ENCODE results near the gene SLC2A13. TPM values are rescaled to one million over a fixed set of nuclear protein-coding genes. Genes with fewer than 3 reads are reported as not detected.
A peak's percentile ranks its signal among the peaks of the same experiment; 100 is the strongest.

The SLC2A13 gene
- total RNA-seq, 1 experiment from 2014 or later = 1.7 TPM

DNA sequence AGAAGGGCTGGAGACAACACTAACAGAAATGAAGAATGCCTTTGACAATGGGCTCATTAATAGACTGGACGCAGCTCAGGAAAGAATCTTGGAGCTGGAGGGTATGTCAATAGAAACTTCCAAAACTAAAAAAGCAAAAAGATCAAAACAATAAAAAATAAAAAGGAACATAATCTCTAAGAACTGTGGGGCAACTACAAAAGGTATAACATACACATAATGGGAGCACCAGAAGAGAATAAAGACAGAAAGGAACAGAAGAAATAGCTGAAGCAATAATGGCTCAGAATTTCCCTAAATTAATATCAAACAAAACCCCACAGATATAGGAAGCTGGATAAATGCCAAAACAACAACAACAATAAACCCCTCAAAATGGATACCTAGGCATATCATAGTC is 362.2 kb downstream of the SLC2A13 start:
- Mint-ChIP-seq H3K4me3 (ENCODE audit: unreplicated experiment) (no peak overlapping the region), H3K9me3 (ENCODE audit: unreplicated experiment) (peaks cover 13% of the 10 kb centered on the region), H3K4me1 (ENCODE audit: insufficient read depth, unreplicated experiment) (no peaks in the 10 kb centered on the region), H3K36me3 (ENCODE audit: insufficient read depth, unreplicated experiment) (peaks cover 5% of the 10 kb centered on the region), H3K27ac (ENCODE audit: low read depth, unreplicated experiment) (no peak overlapping the region), H3K27me3 (ENCODE audit: insufficient read depth, unreplicated experiment) (no peaks in the 10 kb centered on the region)
- POLR2A ChIA-PET = no interaction called here
- CTCF ChIA-PET = interaction anchor here (0.6 kb wide), 1 partner anchor 69 kb away, joined by 3 read pairs; no protein-coding TSS in a partner anchor
- TF ChIP-seq, protein P1, sequence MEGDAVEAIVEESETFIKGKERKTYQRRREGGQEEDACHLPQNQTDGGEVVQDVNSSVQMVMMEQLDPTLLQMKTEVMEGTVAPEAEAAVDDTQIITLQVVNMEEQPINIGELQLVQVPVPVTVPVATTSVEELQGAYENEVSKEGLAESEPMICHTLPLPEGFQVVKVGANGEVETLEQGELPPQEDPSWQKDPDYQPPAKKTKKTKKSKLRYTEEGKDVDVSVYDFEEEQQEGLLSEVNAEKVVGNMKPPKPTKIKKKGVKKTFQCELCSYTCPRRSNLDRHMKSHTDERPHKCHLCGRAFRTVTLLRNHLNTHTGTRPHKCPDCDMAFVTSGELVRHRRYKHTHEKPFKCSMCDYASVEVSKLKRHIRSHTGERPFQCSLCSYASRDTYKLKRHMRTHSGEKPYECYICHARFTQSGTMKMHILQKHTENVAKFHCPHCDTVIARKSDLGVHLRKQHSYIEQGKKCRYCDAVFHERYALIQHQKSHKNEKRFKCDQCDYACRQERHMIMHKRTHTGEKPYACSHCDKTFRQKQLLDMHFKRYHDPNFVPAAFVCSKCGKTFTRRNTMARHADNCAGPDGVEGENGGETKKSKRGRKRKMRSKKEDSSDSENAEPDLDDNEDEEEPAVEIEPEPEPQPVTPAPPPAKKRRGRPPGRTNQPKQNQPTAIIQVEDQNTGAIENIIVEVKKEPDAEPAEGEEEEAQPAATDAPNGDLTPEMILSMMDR (IDR thresholded peaks at IDR 0.05; ENCODE audit: unreplicated experiment) = no peak
- no peak for DNase-seq (ENCODE audit: unreplicated experiment)
- BruUV-seq (replicated peaks) = no TSS peak
- intact Hi-C loops (cut with micrococcal nuclease) = no loop called here

DNA sequence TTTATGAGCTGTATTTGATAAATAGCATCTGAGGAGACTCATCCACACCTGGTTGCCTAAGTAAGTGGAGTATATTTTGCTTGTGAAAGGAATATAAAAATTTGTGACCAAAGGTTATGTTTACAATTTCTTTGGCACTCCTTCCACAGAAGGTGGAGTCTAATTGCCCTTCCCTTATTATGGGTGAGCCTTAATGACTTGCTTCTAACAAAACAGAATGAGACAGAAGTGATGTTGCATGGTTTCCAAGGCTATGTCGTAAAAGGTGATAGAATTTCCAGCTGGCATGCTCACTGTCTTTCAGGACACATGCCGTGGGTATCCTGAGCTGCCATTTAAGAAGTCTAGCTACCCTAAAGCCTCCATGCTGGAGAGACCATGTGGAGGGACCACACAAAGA is 369.5 kb downstream of the SLC2A13 start:
- Mint-ChIP-seq H3K27ac (ENCODE audit: low read depth, unreplicated experiment) (no peak overlapping the region), H3K4me1 (ENCODE audit: insufficient read depth, unreplicated experiment) (no peaks in the 10 kb centered on the region), H3K4me3 (ENCODE audit: unreplicated experiment) (no peak overlapping the region), H3K27me3 (ENCODE audit: insufficient read depth, unreplicated experiment) (no peaks in the 10 kb centered on the region), H3K36me3 (ENCODE audit: insufficient read depth, unreplicated experiment) (no peaks in the 10 kb centered on the region), H3K9me3 (ENCODE audit: unreplicated experiment) (peaks cover 8% of the 10 kb centered on the region)
- ChIA-PET CTCF (interaction anchor here (0.9 to 1.1 kb wide), 2 partner anchors 14 to 150 kb away, joined by 3 to 4 read pairs; no protein-coding TSS in a partner anchor), POLR2A (interaction anchor here (0.7 kb wide), 1 partner anchor 259 kb away, joined by 3 read pairs; no protein-coding TSS in a partner anchor)
- TF ChIP-seq, protein P1 (IDR thresholded peaks at IDR 0.05; ENCODE audit: unreplicated experiment) = no peak
- intact Hi-C loops (cut with micrococcal nuclease) = no loop called here
- no TSS peak for BruUV-seq (replicated peaks)
- DNase-seq (ENCODE audit: unreplicated experiment) = no peak

DNA sequence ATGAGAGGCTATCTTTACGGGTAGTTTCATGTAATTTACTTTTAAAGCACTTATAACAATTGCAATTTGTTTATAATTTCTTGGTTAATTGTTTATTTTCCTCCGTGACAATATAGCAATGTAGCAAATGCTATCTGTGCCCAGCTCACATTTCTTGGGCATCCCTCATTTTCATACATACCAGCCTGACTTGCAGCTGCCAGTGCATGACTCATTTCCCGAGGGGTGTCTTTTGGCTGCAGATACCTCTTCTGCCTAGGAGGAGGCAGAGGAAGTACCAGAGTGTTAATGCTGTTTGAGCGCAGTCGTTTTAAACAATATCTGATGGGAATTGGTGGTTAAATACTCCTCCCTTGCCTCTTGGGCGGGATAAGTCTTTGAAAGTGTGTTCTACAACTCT is 382.1 kb downstream of the SLC2A13 start:
- Mint-ChIP-seq H3K27ac (ENCODE audit: low read depth, unreplicated experiment) (peak overlapping the region; percentile 19), H3K27me3 (ENCODE audit: insufficient read depth, unreplicated experiment) (no peaks in the 10 kb centered on the region), H3K4me1 (ENCODE audit: insufficient read depth, unreplicated experiment) (peaks cover 4% of the 10 kb centered on the region), H3K36me3 (ENCODE audit: insufficient read depth, unreplicated experiment) (no peaks in the 10 kb centered on the region), H3K4me3 (ENCODE audit: unreplicated experiment) (no peak overlapping the region), H3K9me3 (ENCODE audit: unreplicated experiment) (peaks cover 8% of the 10 kb centered on the region)
- no TSS peak for BruUV-seq (replicated peaks)
- ChIA-PET CTCF (no interaction called here), POLR2A (no interaction called here)
- intact Hi-C loops (cut with micrococcal nuclease) = no loop called here
- DNase-seq (ENCODE audit: unreplicated experiment) = peak; percentile 86
- TF ChIP-seq, protein P1 (IDR thresholded peaks at IDR 0.05; ENCODE audit: unreplicated experiment) = no peak

DNA sequence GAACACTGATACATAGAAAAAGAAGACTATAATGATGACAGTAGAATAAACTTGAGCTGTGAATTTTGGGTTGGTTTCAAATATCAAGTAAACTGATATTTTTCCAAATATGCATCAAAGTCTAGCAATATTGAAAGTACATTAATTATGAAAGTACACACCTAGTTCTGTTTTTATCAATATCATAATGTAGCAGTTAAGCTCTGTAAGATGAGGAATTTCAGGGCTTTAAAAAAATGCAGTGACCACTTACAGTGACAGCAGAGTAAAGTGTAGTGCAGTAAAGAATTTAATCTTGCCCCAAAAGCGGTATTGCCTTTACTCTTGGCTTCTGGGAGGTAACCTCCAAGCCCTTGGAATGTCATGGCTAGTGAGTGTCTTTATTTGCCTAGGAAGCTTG is 383.4 kb downstream of the SLC2A13 start:
- TF ChIP-seq, protein P1 (IDR thresholded peaks at IDR 0.05; ENCODE audit: unreplicated experiment) = no peak
- no peak overlapping the region for H3K4me3 Mint-ChIP-seq (ENCODE audit: unreplicated experiment)
- no peaks in the 10 kb centered on the region for H3K36me3 Mint-ChIP-seq (ENCODE audit: insufficient read depth, unreplicated experiment)
- DNase-seq (ENCODE audit: unreplicated experiment) = no peak
- POLR2A ChIA-PET = interaction anchor here (1.2 kb wide), 1 partner anchor 20 kb away, joined by 4 read pairs; no protein-coding TSS in a partner anchor
- no peak overlapping the region for H3K27ac Mint-ChIP-seq (ENCODE audit: low read depth, unreplicated experiment)
- BruUV-seq (replicated peaks) = no TSS peak
- no peaks in the 10 kb centered on the region for H3K27me3 Mint-ChIP-seq (ENCODE audit: insufficient read depth, unreplicated experiment)
- H3K9me3 Mint-ChIP-seq (ENCODE audit: unreplicated experiment) = peaks cover 6% of the 10 kb centered on the region
- CTCF ChIA-PET = interaction anchor here (0.6 to 1.2 kb wide), 3 partner anchors 14 to 482 kb away, joined by 4 read pairs; no protein-coding TSS in a partner anchor
- intact Hi-C loops (cut with micrococcal nuclease) = no loop called here
- peaks cover 4% of the 10 kb centered on the region for H3K4me1 Mint-ChIP-seq (ENCODE audit: insufficient read depth, unreplicated experiment)

Measured in MCF 10A (cell line).